ENCODE measurements around the gene NCAN. TPM values are rescaled to one million over a fixed set of nuclear protein-coding genes. Genes with fewer than 3 reads are reported as not detected.

NCAN gene
- total RNA-seq, 1 experiment from 2014 or later: 3.0 TPM

DNA sequence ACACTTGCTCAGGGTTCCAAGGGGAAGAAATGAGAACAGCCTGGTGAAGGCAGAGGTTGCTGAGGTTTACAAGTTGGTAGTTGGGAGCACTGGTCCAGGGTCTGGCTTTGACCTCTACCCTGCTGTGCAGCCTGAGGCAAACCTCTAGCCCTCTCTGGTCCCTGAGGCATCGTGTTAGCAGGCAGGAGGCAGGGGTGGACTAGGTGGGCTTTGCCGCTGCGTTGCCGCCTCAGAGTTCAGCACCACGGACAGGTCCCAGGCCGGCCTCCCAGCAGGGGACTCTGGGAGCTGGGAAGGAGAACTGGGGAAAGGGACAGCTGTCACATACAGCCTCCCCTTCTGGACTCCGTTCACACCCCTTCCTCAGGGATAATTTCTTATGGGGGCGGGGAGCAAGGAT is 3.1 kb downstream of the NCAN start (continued):
- TF ChIP-seq ATF1 (CRISPR knock-in tag; IDR thresholded peaks at IDR 0.05) (no peak), TP53 (CRISPR knock-in tag; IDR thresholded peaks at IDR 0.05) (0 out of 2 replicates have a peak, but pooled peaks have one; percentile 58)

DNA sequence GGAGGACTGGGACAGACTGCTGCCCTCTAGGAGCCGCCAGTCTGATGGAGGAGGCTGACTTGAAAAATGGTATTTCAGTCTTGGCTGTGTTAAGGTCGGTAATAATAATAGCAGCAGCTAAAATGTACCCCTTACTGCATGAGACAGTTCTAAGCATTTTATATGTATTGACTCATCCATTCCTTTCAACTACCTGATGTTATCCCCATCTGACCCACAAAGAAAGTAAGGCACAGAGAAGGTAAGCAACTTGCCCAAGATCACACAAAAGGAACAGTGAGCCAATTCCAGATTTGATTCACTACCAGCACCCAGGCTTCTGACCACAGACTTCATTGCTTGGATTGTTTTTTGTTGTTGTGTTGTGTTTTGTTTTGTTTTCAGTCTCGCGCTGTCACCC is 4.0 kb downstream of the NCAN start:
- Mint-ChIP-seq H3K4me1 (peaks cover 14% of the 10 kb centered on the region), H3K27me3 (ENCODE audit: low read depth) (peaks cover 63% of the 10 kb centered on the region), H3K27ac (no peak overlapping the region), H3K36me3 (no peaks in the 10 kb centered on the region), H3K9me3 (no peaks in the 10 kb centered on the region), H3K4me3 (no peak overlapping the region)
- DNase-seq (ENCODE audit: low spot score) (no peak), ATAC-seq (no peak)
- TF ChIP-seq, protein P1, sequence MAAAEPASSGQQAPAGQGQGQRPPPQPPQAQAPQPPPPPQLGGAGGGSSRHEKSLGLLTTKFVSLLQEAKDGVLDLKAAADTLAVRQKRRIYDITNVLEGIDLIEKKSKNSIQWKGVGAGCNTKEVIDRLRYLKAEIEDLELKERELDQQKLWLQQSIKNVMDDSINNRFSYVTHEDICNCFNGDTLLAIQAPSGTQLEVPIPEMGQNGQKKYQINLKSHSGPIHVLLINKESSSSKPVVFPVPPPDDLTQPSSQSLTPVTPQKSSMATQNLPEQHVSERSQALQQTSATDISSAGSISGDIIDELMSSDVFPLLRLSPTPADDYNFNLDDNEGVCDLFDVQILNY (CRISPR knock-in tag; IDR thresholded peaks at IDR 0.05): no peak
- TF ChIP-seq CREM (CRISPR knock-in tag; IDR thresholded peaks at IDR 0.05) (no peak), NR2C2 (CRISPR knock-in tag; IDR thresholded peaks at IDR 0.05) (no peak), JAZF1 (CRISPR knock-in tag; IDR thresholded peaks at IDR 0.05) (no peak), GRHL2 (CRISPR knock-in tag; IDR thresholded peaks at IDR 0.05; ENCODE audit: insufficient replicate concordance, severe bottlenecking) (no peak), ZNF219 (CRISPR knock-in tag; IDR thresholded peaks at IDR 0.05; ENCODE audit: borderline replicate concordance) (no peak), IRF2 (CRISPR knock-in tag; IDR thresholded peaks at IDR 0.05; ENCODE audit: borderline replicate concordance, low read depth) (no peak), ZNF121 (CRISPR knock-in tag; IDR thresholded peaks at IDR 0.05) (no peak)
- TF ChIP-seq, protein P2, sequence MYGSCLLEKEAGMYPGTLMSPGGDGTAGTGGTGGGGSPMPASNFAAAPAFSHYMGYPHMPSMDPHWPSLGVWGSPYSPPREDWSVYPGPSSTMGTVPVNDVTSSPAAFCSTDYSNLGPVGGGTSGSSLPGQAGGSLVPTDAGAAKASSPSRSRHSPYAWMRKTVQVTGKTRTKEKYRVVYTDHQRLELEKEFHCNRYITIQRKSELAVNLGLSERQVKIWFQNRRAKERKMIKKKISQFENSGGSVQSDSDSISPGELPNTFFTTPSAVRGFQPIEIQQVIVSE (CRISPR knock-in tag; IDR thresholded peaks at IDR 0.05; ENCODE audit: borderline replicate concordance): no peak
- TF ChIP-seq, protein P3, sequence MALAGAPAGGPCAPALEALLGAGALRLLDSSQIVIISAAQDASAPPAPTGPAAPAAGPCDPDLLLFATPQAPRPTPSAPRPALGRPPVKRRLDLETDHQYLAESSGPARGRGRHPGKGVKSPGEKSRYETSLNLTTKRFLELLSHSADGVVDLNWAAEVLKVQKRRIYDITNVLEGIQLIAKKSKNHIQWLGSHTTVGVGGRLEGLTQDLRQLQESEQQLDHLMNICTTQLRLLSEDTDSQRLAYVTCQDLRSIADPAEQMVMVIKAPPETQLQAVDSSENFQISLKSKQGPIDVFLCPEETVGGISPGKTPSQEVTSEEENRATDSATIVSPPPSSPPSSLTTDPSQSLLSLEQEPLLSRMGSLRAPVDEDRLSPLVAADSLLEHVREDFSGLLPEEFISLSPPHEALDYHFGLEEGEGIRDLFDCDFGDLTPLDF (CRISPR knock-in tag; IDR thresholded peaks at IDR 0.05): no peak
- TF ChIP-seq, protein P4, sequence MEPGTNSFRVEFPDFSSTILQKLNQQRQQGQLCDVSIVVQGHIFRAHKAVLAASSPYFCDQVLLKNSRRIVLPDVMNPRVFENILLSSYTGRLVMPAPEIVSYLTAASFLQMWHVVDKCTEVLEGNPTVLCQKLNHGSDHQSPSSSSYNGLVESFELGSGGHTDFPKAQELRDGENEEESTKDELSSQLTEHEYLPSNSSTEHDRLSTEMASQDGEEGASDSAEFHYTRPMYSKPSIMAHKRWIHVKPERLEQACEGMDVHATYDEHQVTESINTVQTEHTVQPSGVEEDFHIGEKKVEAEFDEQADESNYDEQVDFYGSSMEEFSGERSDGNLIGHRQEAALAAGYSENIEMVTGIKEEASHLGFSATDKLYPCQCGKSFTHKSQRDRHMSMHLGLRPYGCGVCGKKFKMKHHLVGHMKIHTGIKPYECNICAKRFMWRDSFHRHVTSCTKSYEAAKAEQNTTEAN (CRISPR knock-in tag; IDR thresholded peaks at IDR 0.05): no peak
- POLR2A ChIA-PET: no interaction called here
- CTCF ChIA-PET: interaction anchor here (1.0 to 3.4 kb wide), 7 partner anchors 9 to 127 kb away, joined by 3 to 29 read pairs (median 3); partner anchors contain the start of gene NR2C2AP

DNA sequence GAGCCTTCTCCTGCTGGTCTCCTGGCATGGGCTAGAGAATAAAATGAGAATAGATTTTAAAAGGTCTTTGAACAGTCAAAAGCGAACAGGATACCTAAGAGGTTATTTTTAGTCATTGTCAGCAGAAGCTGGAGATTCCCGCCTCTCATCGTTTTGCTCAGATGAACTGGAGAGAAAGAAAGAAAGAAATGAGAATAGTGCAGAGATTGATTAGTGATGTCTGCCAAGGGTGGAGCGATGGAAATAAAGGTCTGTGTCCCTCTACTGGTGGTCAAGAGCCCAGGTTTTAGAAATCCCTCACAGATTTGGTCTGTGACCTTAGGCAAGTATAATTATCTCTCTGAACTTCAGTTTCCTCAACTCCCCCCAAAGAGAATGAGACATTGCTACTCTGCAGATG is 5.3 kb downstream of the NCAN start:
- ChIA-PET POLR2A (no interaction called here), CTCF (interaction anchor here (1.1 to 3.4 kb wide), 4 partner anchors 8 to 45 kb away, joined by 3 to 29 read pairs (median 4); no protein-coding TSS in a partner anchor)
- peaks cover 14% of the 10 kb centered on the region for H3K4me1 Mint-ChIP-seq
- peak overlapping the region; percentile 36 for H3K4me3 Mint-ChIP-seq
- peaks cover 50% of the 10 kb centered on the region for H3K27me3 Mint-ChIP-seq (ENCODE audit: low read depth)
- DNase-seq (ENCODE audit: low spot score): no peak
- ATAC-seq: peak; percentile 18; the same call in 1 of the 2 replicates
- no peaks in the 10 kb centered on the region for H3K9me3 Mint-ChIP-seq
- H3K27ac Mint-ChIP-seq: no peak overlapping the region
- no peaks in the 10 kb centered on the region for H3K36me3 Mint-ChIP-seq
- TF ChIP-seq HMGA2 (CRISPR knock-in tag; IDR thresholded peaks at IDR 0.05): no peak
- no peak for TF ChIP-seq MXD4 (CRISPR knock-in tag; IDR thresholded peaks at IDR 0.05; ENCODE audit: borderline replicate concordance)
- TF ChIP-seq, protein P5, sequence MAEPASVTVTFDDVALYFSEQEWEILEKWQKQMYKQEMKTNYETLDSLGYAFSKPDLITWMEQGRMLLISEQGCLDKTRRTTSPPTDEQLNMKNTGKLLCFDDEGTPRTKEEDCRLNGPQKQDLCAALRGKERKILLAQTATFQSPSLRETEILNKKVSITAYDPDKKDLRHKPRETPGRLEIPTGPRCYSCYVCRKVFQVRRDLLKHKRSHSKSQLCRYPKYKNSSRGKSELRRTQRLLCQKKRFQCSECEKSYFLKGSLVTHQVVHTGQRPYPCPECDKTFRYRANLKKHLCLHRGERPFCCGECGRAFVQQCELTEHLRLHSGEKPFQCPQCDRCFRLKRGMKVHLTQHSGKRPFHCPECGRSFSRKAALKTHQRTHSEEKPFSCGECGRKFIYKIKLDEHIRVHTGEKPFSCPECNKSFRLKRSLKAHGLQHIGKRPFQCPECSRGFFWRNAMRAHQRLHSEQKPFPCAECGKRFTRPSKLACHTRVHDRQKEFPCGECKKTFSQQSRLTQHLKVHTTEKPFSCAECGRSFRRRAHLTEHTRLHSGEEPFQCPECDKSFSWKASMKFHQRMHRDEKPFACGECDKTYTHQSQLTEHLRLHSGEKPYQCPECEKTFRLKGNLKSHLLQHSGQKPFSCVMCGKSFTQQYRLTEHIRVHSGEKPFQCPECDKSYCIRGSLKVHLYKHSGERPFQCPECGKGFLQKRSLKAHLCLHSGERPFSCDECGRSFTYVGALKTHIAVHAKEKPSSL (CRISPR knock-in tag; conservative IDR thresholded peaks at IDR 0.05): no peak
- TF ChIP-seq, protein P6, sequence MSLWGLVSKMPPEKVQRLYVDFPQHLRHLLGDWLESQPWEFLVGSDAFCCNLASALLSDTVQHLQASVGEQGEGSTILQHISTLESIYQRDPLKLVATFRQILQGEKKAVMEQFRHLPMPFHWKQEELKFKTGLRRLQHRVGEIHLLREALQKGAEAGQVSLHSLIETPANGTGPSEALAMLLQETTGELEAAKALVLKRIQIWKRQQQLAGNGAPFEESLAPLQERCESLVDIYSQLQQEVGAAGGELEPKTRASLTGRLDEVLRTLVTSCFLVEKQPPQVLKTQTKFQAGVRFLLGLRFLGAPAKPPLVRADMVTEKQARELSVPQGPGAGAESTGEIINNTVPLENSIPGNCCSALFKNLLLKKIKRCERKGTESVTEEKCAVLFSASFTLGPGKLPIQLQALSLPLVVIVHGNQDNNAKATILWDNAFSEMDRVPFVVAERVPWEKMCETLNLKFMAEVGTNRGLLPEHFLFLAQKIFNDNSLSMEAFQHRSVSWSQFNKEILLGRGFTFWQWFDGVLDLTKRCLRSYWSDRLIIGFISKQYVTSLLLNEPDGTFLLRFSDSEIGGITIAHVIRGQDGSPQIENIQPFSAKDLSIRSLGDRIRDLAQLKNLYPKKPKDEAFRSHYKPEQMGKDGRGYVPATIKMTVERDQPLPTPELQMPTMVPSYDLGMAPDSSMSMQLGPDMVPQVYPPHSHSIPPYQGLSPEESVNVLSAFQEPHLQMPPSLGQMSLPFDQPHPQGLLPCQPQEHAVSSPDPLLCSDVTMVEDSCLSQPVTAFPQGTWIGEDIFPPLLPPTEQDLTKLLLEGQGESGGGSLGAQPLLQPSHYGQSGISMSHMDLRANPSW (CRISPR knock-in tag; conservative IDR thresholded peaks at IDR 0.05; ENCODE audit: low read depth): no peak
- TF ChIP-seq, protein P7, sequence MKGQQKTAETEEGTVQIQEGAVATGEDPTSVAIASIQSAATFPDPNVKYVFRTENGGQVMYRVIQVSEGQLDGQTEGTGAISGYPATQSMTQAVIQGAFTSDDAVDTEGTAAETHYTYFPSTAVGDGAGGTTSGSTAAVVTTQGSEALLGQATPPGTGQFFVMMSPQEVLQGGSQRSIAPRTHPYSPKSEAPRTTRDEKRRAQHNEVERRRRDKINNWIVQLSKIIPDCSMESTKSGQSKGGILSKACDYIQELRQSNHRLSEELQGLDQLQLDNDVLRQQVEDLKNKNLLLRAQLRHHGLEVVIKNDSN (CRISPR knock-in tag; IDR thresholded peaks at IDR 0.05): no peak
- TF ChIP-seq ZNF396 (CRISPR knock-in tag; IDR thresholded peaks at IDR 0.05; ENCODE audit: borderline replicate concordance): no peak
- TF ChIP-seq FOXK1 (CRISPR knock-in tag; IDR thresholded peaks at IDR 0.05): no peak
- TF ChIP-seq NFYB (CRISPR knock-in tag; conservative IDR thresholded peaks at IDR 0.05; ENCODE audit: low read depth): no peak
- no peak for TF ChIP-seq ESRRA (CRISPR knock-in tag; IDR thresholded peaks at IDR 0.05; ENCODE audit: borderline replicate concordance)
- TF ChIP-seq JAZF1 (CRISPR knock-in tag; IDR thresholded peaks at IDR 0.05): no peak
